Astrocyte (in vitro differentiated cells and primary cell): ENCODE results near the gene AKAP12. TPM values are rescaled to one million over a fixed set of nuclear protein-coding genes. Genes with fewer than 3 reads are reported as not detected.

Experiments
- DNase-seq: peaks from one replicate; pipeline ENCODE4 v3.0.0-alpha.2; 2010; ENCODE audit warnings: low read depth
- FAIRE-seq: peaks from 2 replicates; lab custom pipeline; 2011; peaks lifted over from hg19 to GRCh38; lab: Jason Lieb, UNC
- H2AFZ ChIP-seq: 2 replicates; pipeline ENCODE4 v1.6.0; 2012; ENCODE audit warnings: low read depth, low read length, inconsistent platforms
- H3K27ac ChIP-seq: 2 replicates; pipeline ENCODE4 v1.5.1; 2011; ENCODE audit warnings: low read depth, low read length, inconsistent platforms
- H3K27me3 ChIP-seq: 2 replicates; pipeline ENCODE4 v1.6.0; 2011; ENCODE audit warnings: low read length, inconsistent platforms; ENCODE audit not compliant: insufficient read depth
- H3K36me3 ChIP-seq: 2 replicates; pipeline ENCODE4 v1.5.1; 2011; ENCODE audit warnings: low read length, inconsistent platforms; ENCODE audit not compliant: insufficient read depth
- H3K4me1 ChIP-seq: 2 replicates; pipeline ENCODE4 v1.5.1; 2011; ENCODE audit warnings: low read length, inconsistent platforms; ENCODE audit not compliant: insufficient read depth
- H3K4me2 ChIP-seq: 2 replicates; pipeline ENCODE4 v1.6.0; 2012; ENCODE audit warnings: low read length, inconsistent platforms
- H3K4me3 ChIP-seq: 2 replicates; pipeline ENCODE4 v1.5.1; 2011; ENCODE audit warnings: low read depth, mild to moderate bottlenecking, low read length, inconsistent platforms; ENCODE audit not compliant: insufficient read depth
- H3K79me2 ChIP-seq: 2 replicates; pipeline ENCODE4 v1.6.0; 2012; ENCODE audit warnings: mild to moderate bottlenecking, low read length, inconsistent platforms; ENCODE audit not compliant: insufficient read depth
- H3K9ac ChIP-seq: 2 replicates; pipeline ENCODE4 v1.6.0; 2012; ENCODE audit warnings: mild to moderate bottlenecking, low read length, inconsistent platforms
- H3K9me3 ChIP-seq: 2 replicates; pipeline ENCODE4 v1.5.1; 2012; ENCODE audit warnings: low read depth, mild to moderate bottlenecking, low read length, inconsistent platforms; ENCODE audit not compliant: insufficient read depth
- H4K20me1 ChIP-seq: 2 replicates; pipeline ENCODE4 v1.6.0; 2012; ENCODE audit warnings: low read length, inconsistent platforms; ENCODE audit not compliant: insufficient read depth
- H3K27ac Mint-ChIP-seq: one replicate; pipeline ENCODE4 v1.8.0; 2021; ENCODE audit warnings: mild to moderate bottlenecking, mixed read lengths; ENCODE audit not compliant: unreplicated experiment
- H3K27me3 Mint-ChIP-seq: one replicate; pipeline ENCODE4 v1.8.0; 2021; ENCODE audit warnings: low read depth, mixed read lengths; ENCODE audit not compliant: unreplicated experiment
- H3K36me3 Mint-ChIP-seq: one replicate; pipeline ENCODE4 v1.8.0; 2021; ENCODE audit warnings: low read depth, mixed read lengths; ENCODE audit not compliant: unreplicated experiment
- H3K4me1 Mint-ChIP-seq: one replicate; pipeline ENCODE4 v1.8.0; 2021; ENCODE audit warnings: low read depth, mixed read lengths; ENCODE audit not compliant: unreplicated experiment
- H3K4me3 Mint-ChIP-seq: one replicate; pipeline ENCODE4 v1.8.0; 2021; ENCODE audit warnings: mild to moderate bottlenecking, moderate library complexity, mixed read lengths; ENCODE audit not compliant: unreplicated experiment
- H3K9me3 Mint-ChIP-seq: one replicate; pipeline ENCODE4 v1.8.0; 2021; ENCODE audit warnings: mild to moderate bottlenecking, mixed read lengths; ENCODE audit not compliant: unreplicated experiment
- EZH2 ChIP-seq: IDR thresholded peaks from 2 replicates; pipeline ENCODE4 v1.6.1; 2012; ENCODE audit warnings: mild to moderate bottlenecking, low read length, inconsistent platforms; ENCODE audit not compliant: insufficient read depth
- total RNA-seq: library from RNA; stranded (reverse); gene quantifications from 2 replicates; pipeline ENCODE4 v1.2.1, GENCODE V29; 2021
- TF ChIP-seq, protein P1 (sequence below): IDR thresholded peaks from 2 replicates; pipeline ENCODE4 v1.5.1; 2011; ENCODE audit warnings: low read depth, mild to moderate bottlenecking, inconsistent platforms, low read length, moderate library complexity; ENCODE audit not compliant: insufficient read depth

AKAP12 gene
- total RNA-seq, 1 donor from 2014 or later, result 115 TPM

GRCh38 chr6:151241853-151242252 is 2.1 kb downstream of the AKAP12 start:
- FAIRE-seq (no peak), DNase-seq (no peak)
- Histone ChIP-seq H3K27me3 (no peaks in the 10 kb centered on the region), H3K36me3 (no peaks in the 10 kb centered on the region), H3K79me2 (peaks cover 61% of the 10 kb centered on the region), H3K9ac (peak overlapping the region; percentile 87), H3K4me2 (peak overlapping the region; percentile 87), H3K4me3 (peak overlapping the region; percentile 80), H3K9me3 (no peaks in the 10 kb centered on the region), H2AFZ (no peak overlapping the region), H4K20me1 (peaks cover 46% of the 10 kb centered on the region), H3K27ac (peak overlapping the region; percentile 75), H3K4me1 (peaks cover 23% of the 10 kb centered on the region)
- H3K4me1 Mint-ChIP-seq, result peaks cover 15% of the 10 kb centered on the region
- no peaks in the 10 kb centered on the region for H3K27me3 Mint-ChIP-seq
- H3K27ac Mint-ChIP-seq, result peak overlapping the region; percentile 80
- H3K4me3 Mint-ChIP-seq, result peak overlapping the region; percentile 93
- peaks cover 2% of the 10 kb centered on the region for H3K36me3 Mint-ChIP-seq
- H3K9me3 Mint-ChIP-seq, result no peaks in the 10 kb centered on the region
- TF ChIP-seq, protein P1, sequence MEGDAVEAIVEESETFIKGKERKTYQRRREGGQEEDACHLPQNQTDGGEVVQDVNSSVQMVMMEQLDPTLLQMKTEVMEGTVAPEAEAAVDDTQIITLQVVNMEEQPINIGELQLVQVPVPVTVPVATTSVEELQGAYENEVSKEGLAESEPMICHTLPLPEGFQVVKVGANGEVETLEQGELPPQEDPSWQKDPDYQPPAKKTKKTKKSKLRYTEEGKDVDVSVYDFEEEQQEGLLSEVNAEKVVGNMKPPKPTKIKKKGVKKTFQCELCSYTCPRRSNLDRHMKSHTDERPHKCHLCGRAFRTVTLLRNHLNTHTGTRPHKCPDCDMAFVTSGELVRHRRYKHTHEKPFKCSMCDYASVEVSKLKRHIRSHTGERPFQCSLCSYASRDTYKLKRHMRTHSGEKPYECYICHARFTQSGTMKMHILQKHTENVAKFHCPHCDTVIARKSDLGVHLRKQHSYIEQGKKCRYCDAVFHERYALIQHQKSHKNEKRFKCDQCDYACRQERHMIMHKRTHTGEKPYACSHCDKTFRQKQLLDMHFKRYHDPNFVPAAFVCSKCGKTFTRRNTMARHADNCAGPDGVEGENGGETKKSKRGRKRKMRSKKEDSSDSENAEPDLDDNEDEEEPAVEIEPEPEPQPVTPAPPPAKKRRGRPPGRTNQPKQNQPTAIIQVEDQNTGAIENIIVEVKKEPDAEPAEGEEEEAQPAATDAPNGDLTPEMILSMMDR, result no peak
- no peak for TF ChIP-seq EZH2

GRCh38 chr6:151242420-151242861 is 2.7 kb downstream of the AKAP12 start:
- H3K9me3 Mint-ChIP-seq, result no peaks in the 10 kb centered on the region
- FAIRE-seq, result no peak

GRCh38 chr6:151243481-151243880 is 3.7 kb downstream of the AKAP12 start:
- peaks cover 61% of the 10 kb centered on the region for H4K20me1 ChIP-seq
- no peaks in the 10 kb centered on the region for H3K27me3 Mint-ChIP-seq
- H3K27me3 ChIP-seq, result no peaks in the 10 kb centered on the region
- H3K9me3 ChIP-seq, result no peaks in the 10 kb centered on the region
- DNase-seq, result no peak
- H3K4me3 ChIP-seq, result peak overlapping the region; percentile 80
- H3K9me3 Mint-ChIP-seq, result no peaks in the 10 kb centered on the region
- H3K27ac Mint-ChIP-seq, result no peak overlapping the region
- H3K79me2 ChIP-seq, result peaks cover 77% of the 10 kb centered on the region
- TF ChIP-seq EZH2, result no peak
- TF ChIP-seq, protein P1, result no peak
- FAIRE-seq, result no peak
- peak overlapping the region; percentile 93 for H3K4me3 Mint-ChIP-seq
- peaks cover 23% of the 10 kb centered on the region for H3K4me1 ChIP-seq
- H3K36me3 Mint-ChIP-seq, result peaks cover 2% of the 10 kb centered on the region
- H3K36me3 ChIP-seq, result no peaks in the 10 kb centered on the region
- peak overlapping the region; percentile 87 for H3K9ac ChIP-seq
- no peak overlapping the region for H2AFZ ChIP-seq
- peaks cover 15% of the 10 kb centered on the region for H3K4me1 Mint-ChIP-seq
- peak overlapping the region; percentile 87 for H3K4me2 ChIP-seq
- H3K27ac ChIP-seq, result no peak overlapping the region

More at GRCh38 chr6:151242420-151242861, 2.7 kb downstream of the AKAP12 start:
- H3K27me3 Mint-ChIP-seq, result no peaks in the 10 kb centered on the region
- H3K36me3 Mint-ChIP-seq, result peaks cover 2% of the 10 kb centered on the region
- H3K27ac Mint-ChIP-seq, result no peak overlapping the region
- Histone ChIP-seq H3K27ac (peak overlapping the region; percentile 75), H3K36me3 (no peaks in the 10 kb centered on the region), H3K4me3 (peak overlapping the region; percentile 80), H3K27me3 (no peaks in the 10 kb centered on the region), H3K9ac (peak overlapping the region; percentile 87), H3K4me2 (peak overlapping the region; percentile 87), H2AFZ (no peak overlapping the region), H3K79me2 (peaks cover 67% of the 10 kb centered on the region), H3K4me1 (peaks cover 23% of the 10 kb centered on the region), H3K9me3 (no peaks in the 10 kb centered on the region), H4K20me1 (peaks cover 51% of the 10 kb centered on the region)
- H3K4me1 Mint-ChIP-seq, result peaks cover 15% of the 10 kb centered on the region
- DNase-seq, result peak; percentile 57
- peak overlapping the region; percentile 93 for H3K4me3 Mint-ChIP-seq
- no peak for TF ChIP-seq EZH2
- TF ChIP-seq, protein P1, result no peak
